Inferior parietal cortex (tissue), 1 donor: ENCODE measurements around the gene ZNF74.
A peak's percentile ranks its signal among the peaks of the same experiment; 100 is the strongest.
"Not testable (repeated sequence)": the region's sequence is repeated elsewhere in the genome, so short reads cannot be mapped to it uniquely, and the experiment has no call there.

Source experiments
- DNase-seq: peaks from one replicate; pipeline ENCODE4 v3.0.0-alpha.2; 2016; ENCODE audit errors: extremely low spot score

ZNF74 gene

DNA sequence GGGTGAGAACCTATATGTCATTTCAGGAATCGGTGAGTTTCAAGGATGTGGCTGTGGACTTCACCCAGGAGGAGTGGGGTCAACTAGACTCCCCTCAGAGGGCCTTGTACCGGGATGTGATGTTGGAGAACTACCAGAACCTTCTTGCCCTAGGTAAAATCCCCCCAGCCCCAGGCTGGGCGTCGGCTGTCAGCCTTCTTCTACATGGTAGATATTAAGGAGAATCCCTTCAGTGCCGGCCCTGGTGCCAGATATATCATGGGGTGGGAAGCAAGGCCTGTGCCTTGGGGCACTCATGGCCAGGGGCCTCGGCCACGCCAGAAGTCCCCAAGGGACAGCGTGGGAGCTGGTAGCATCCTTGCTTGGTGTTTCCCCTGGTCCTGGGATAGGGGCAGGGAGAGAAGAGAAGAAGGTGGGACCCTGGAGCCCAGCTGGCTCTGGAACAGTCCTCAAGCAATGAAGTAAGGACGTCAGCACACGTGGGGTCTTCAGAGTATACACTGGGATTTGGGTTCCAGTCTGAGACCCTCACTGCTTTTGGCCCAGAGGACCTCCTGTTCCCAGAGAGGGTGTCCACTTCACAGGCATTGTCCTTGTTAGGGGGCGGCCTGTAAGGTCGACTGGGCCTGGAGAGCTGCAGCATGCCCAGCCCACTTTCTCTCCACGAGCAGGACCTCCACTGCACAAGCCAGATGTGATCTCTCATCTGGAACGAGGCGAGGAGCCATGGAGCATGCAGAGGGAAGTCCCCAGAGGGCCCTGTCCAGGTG is 6.8 kb downstream of the ZNF74 start:
- DNase-seq, result no peak

- DNase-seq, result no peak
These were observed 7.5 kb downstream of the ZNF74 start for GRCh38 chr22:20401376-20402014.

DNA sequence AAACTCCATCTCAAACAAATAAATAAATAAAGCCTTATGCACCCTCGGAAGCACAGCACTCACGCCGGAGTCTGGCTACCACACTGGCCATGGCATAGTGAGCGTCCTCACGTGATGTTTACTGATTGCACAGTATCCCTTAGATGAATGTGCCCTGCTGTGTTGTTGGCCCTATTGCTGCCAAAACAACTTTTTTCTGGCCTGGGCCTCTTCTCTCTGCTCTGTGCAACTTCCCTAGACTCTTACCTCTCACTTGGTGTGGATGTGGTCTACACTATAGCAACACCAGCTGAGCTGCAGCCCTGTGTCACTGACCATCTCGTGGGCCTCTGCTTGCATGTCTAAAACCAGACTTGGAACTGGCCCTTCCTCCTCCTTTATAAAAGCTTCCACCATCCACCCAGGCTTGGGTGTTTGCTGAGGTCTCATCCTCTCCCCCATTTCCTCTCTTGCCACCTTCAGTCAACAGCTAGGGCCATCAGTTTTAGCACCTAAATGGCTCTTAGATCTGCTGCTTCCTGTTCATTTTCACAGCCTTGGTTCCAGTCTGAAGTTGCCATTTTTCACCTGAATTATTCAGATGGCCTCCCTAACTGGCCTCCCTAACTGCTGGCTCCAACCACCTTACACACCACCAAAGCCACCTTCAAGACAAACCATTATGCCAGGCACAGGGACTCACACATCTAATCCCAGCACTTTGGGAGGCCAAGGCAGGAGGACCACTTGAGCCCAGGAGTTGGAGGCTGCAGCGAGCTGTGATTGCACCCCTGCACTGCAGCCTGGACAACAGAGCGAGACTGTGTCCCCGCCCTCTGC is 9.2 kb downstream of the ZNF74 start:
- DNase-seq, result no peak

DNA sequence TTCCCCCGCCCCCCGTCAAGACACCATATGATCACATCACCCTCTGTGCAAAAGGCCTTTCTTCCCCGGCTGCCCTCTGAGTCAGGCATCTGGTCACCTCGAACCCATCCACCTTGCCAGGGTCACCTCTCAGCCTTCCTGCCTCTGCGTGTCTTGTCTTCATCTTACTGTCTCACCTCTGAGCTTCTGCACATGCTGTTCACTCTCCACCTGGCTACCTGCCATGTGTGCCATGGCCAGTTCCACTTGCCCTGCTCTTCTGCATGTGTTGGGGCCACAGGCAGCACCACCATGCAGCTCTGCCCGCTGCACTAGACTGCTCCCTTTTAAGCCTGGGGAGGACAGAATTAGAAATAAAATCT is 9.8 kb downstream of the ZNF74 start:
- DNase-seq, result no peak

DNA sequence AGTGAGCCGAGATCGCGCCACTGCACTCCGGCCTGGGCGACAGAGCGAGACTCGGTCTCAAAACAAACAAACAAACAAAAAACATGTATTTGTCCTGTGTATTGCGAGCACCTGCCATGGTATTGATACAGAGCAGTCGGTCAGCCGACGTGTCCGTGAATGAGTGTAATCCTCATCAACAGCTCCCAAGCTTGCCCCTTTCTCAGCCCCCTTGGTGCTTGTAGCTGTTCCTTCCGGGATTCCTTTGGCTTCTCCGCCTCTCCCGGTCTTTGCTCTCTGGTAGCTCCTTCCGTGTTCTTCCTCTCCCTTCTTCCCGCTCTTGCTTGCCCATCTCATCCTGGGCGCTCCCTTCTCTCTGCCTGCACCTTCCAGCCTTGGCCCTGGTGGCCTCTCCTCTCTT is 10.9 kb downstream of the ZNF74 start:
- DNase-seq, result no peak

DNA sequence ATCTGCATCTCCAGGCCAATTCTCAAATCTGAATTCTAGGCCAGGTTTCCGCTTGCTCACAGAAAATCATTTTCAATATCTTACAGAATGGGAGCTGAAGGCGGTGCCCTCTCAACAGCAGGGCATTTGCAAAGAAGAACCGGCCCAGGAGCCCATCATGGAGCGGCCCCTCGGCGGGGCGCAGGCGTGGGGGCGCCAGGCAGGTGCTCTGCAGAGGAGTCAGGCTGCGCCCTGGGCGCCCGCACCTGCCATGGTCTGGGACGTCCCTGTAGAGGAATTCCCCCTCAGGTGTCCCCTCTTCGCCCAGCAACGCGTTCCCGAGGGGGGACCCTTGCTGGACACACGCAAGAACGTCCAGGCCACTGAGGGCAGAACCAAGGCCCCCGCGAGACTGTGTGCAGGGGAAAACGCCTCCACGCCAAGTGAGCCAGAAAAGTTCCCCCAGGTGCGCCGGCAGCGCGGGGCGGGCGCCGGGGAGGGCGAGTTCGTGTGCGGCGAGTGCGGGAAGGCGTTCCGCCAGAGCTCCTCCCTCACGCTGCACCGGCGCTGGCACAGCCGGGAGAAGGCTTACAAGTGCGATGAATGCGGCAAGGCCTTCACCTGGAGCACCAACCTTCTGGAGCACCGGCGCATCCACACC is 11.5 kb downstream of the ZNF74 start:
- DNase-seq, result no peak

DNA sequence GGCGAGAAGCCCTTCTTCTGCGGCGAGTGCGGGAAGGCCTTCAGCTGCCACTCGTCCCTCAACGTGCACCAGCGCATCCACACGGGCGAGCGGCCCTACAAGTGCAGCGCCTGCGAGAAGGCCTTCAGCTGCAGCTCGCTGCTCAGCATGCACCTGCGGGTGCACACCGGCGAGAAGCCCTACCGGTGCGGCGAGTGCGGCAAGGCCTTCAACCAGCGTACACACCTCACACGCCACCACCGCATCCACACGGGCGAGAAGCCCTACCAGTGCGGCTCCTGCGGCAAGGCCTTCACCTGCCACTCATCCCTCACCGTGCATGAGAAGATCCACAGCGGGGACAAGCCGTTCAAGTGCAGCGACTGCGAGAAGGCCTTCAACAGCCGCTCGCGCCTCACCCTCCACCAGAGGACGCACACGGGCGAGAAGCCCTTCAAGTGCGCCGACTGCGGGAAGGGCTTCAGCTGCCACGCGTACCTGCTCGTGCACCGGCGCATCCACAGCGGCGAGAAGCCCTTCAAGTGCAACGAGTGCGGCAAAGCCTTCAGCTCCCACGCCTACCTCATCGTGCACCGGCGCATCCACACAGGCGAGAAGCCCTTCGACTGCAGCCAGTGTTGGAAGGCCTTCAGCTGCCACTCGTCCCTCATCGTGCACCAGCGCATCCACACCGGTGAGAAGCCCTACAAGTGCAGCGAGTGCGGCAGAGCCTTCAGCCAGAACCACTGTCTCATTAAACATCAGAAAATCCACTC is 12.2 kb downstream of the ZNF74 start:
- DNase-seq, result no peak

DNA sequence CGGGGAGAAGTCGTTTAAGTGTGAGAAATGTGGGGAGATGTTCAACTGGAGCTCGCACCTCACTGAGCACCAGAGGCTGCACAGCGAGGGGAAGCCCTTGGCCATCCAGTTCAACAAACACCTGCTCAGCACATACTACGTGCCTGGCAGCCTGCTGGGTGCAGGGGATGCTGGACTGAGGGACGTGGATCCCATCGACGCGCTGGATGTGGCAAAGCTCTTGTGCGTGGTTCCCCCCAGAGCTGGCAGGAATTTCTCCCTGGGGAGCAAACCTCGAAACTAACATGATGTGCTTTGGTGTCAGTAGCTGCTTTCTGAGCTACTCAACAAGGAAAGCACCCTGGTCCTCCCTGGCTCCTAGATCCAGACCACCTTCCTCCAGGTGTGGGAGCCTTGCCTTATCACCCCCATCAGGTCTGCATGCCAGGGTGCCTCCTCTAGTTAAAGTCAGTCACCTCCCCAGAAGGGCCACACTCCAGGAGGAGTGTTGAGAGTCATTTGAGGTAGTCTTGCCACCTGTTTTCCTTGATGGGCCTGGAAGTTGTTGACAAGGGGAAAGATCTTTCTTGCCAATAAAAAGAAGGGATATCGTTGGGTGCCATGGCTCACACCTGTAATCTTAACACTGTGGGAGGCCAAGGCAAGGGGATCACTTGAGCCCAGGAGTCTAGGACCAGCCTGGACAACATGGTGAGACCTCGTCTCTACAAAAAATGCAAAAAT is 12.9 kb downstream of the ZNF74 start:
- no peak for DNase-seq

DNA sequence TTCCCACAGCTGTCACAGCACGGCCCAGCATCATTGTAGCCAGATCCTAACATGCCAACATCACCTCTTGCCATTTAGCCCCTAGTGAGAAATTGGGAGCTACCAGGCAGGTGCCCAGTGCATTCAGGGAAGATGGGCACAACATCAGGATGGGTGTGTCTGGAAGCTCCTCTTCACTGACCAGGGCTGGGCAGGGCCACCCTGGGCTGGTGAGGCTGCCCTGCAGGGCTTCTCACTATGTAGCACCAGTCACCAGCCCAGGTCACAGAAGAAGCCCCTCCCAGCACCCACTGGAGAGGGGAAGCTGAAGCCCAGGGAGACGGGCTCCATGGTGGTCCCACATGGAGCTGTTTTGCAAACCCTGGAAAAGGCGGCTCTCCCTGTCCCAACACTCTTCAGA is 13.9 kb downstream of the ZNF74 start:
- no peak for DNase-seq

DNA sequence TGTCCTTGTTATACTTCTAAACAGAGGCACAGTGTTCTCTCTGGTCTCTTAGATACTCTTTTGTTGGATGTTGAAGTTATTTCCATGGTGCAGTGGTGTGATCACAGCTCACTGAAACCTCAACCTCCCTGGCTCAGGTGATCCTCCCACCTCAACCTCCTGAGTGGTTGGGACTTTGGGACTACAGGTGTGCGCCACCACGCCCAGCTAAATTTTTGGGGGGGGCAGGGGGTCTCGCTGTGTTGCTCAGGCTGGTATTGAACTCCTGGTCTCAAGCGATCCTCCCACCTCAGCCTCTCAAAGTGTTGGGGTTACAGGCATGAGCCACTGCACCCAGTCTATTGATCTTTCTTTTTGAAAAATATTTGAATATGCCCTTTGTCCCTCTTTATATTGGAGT is 14.9 kb downstream of the ZNF74 start:
- no peak for DNase-seq

DNA sequence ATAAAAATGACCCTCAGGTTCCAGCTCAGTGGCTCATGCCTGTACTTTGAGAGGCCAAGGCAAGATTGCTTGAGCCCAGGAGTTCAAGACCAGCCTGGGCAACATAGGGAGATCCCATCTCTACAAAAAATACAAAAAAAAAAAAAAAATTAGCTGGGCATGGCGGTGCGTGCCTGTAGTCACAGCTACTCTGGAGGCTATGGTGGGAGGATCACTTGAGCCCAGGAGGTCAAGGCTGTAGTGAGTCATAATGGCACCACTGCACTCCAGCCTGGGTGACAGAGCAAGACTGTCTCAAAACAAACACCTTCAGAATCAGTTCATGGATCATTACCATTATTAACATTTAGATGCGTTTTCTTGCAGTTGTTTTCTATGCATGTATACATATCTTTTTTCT is 15.4 kb downstream of the ZNF74 start:
- DNase-seq, result not testable (repeated sequence)

DNA sequence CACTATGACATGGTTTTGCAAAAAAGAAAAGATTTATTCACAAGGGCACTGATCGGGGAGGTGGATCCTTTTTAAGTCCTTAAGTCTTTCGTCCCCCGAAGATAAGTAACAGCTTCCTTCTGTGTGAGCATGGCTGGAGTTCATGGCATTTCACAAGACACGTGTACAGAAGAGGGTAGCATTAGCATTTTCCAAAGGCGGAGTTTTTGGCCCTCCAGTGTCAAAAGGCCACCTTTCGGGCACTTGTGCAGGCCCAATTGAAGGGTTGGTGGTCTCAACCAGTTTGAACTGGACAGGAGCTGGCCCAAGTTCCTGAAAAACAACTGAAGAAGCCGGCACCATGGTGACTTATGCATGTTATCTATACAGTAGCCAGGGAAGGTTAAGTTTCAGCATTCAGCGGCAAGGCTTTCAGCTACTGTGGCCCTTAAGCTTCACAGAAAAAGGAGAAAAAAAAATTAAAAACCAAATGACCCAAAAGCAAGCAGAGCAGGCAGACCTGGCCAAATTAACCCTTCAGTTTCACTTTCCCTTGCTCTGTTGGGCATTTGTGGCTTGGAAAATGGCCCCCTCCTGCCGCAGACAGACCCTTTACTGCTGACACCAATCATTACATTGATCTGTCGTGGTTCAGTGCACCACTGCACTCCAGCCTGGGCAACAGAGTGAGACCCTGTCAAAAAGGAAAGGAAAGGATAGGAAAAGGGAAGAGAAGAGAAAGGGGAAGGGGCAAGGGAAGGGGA is 18.7 kb downstream of the ZNF74 start:
- DNase-seq, result no peak

DNA sequence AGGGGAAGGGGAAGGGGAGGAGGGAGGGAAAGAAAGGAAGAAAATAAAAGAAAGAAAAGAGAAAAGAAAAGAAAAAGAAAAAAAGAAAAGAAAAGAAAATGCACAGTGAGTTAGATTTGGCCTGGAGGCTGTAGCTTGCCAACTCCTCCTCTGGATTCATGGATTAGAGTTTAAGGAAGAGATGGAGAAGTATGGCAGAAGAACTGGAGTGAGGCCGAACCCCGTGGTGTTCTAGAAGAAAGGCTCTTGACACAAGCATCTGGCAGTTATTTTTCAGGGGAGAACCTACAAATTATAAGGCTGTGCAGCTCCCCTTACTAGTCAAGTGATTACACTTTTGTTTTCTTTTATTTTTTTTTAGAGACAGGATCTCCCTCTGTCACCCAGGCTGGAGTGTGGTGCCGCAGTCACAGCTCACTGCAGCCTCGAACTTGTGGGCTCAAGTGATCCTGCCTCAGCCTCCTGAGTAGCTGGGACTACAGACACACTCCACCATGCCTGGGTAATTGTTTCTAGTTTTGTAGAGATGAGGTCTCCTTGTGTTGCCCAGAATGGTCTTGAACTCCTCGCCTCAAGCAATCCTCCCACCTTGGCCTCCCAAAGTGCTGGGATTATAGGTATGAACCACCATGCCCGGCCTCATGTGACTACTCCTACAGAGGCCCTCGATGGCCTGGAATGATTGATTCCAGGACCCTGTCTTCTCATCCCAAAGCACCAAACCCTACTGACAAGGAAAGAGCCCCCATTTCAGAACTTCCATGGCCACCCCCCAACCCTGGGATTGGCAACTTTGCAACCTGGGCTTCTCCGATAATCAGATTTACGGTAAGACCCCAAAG is 19.5 kb downstream of the ZNF74 start:
- DNase-seq, result no peak

DNA sequence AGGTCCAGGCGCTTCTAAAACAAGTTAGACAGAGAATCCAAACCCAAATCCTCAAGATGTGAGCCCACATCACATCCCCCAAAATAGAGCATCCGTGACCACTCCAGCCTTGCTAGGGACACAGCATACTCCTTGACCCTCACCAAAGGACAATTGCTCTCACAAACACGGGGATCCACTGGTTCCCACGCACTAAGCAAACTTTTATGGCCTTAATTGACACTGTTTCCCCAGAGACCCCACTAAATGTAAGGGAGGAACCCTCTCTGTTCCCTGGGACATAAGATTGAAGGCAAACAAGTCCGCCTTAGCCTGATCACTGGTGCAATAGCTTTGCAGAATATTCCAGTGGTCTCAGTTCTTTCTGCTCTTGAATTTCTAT is 20.1 kb downstream of the ZNF74 start:
- no peak for DNase-seq

DNA sequence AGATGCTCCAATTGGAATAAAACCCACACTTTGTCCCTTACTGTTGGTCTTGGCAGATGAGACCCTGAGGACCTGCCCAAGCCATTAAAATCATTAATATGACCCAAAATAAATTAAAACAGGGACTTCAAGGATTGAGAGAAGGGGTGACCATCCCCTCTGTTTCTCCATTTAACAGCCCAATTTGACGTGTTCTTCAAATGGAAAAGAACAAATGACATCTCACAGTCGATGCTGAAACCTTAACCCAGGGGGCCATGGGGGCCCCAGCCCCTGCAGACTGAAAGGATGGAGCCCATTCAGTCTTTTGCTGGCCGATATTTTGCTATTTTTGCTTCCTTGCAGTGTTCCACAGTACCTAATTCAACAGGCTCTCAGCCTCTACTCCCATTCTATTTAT is 20.5 kb downstream of the ZNF74 start:
- DNase-seq, result no peak

DNA sequence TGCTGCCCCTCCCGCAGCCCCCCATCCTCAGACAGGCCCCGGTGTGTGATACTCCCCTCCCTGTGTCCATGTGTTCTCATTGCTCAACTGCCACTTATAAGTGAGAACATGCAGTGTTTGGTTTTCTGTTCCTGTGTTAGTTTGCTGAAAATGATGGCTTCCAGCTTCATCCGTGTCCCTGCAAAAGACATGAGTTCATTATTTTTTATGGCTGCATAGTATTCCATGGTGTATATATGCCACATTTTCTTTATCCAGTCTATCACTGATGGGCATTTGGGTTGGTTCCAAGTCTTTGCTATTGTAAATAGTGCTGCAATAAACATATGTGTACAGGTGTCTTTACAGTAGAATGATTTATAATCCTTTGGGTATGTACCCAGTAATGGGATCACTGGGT is 21.3 kb downstream of the ZNF74 start:
- not testable (repeated sequence) for DNase-seq

DNA sequence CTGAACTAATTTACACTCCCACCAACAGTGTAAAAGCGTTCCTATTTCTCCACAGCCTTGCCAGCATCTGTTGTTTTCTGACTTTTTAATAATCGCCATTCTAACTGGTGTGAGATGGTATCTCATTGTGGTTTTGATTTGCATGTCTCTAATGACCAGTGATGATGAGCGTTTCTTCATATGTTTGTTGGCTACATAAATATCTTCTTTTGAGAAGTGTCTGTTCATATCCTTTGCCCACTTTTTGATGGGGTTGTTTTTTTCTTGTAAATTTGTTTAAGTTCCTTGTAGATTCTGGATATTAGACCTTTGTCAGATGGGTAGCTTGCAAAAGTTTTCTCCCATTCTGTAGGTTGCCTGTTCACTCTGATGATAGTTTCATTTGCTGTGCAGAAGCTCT is 21.7 kb downstream of the ZNF74 start:
- DNase-seq, result not testable (repeated sequence)

DNA sequence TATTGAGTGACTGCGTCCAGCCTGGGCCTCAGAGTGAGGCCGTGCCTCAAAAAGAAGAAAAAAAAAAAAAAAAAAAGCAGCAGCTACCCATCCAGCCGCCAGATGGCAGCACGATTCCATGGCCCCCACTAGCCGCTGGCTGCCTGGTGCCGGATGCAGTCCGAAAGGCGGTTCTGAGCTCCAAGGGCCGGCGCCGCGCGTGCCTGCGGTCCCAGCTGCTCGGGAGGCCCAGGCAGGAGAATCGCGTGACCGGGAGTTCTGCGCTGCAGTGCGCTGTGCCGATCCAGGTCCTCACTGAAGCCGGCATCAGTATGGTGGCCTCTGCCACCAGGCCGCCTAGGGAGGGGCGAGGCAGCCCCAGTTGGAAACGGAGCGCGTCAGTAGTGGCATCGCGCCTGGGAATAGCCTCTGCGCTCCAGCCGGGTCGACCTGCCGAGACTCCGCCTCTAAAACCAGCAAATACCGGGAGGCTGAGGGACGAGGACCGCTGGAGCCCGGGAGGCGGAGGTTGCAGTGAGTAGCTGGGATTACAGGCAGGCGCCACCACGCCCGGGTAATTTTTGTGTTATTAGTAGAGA is 24.3 kb downstream of the ZNF74 start:
- DNase-seq, result peak; percentile 87

DNA sequence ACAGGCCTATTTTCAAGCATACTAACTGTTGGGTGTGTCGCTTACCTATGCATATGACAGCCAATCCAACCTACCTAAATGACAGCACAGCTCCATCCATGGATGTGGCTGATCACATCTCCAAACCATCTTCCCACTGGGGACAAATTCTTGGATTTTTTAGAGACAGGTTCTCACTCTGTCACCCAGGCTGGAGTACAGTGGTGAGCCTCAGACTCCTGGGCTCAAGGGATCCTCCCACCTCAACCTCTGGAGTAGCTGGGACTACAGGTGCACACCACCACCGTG is 25.7 kb downstream of the ZNF74 start:
- DNase-seq, result no peak
